ENCODE results near the gene SPACA6. TPM values are rescaled to one million over a fixed set of nuclear protein-coding genes. Genes with fewer than 3 reads are reported as not detected.

Gene SPACA6
- total and polyA plus RNA-seq, 2 experiments from 2014 or later: 7.2 to 13.1 TPM

GRCh38 chr19:51651216-51651846, 41.8 kb upstream of the SPACA6 start:
- no peak for DNase-seq (ENCODE audit: low spot score)
- Histone ChIP-seq H3K27me3 (no peaks in the 10 kb centered on the region), H4K20me1 (ENCODE audit: insufficient read depth, poor library complexity, severe bottlenecking) (no peaks in the 10 kb centered on the region), H3K27ac (no peak overlapping the region), H3K36me3 (replicated peaks; ENCODE audit: insufficient read depth, low read depth) (no peaks in the 10 kb centered on the region), H3K4me2 (no peak overlapping the region), H3K9me2 (replicated peaks; ENCODE audit: insufficient read depth) (no peaks in the 10 kb centered on the region), H3K79me2 (no peaks in the 10 kb centered on the region), H3K9me3 (ENCODE audit: low read depth) (no peaks in the 10 kb centered on the region), H2AFZ (no peak overlapping the region), H3K4me1 (ENCODE audit: insufficient read depth) (no peaks in the 10 kb centered on the region), H3K4me3 (no peak overlapping the region)
- 80% methylated on average over 7 of the region's 7 CpGs for WGBS (ENCODE audit: low lambda C conversion rate, missing lambda C conversion rate)
- no peak for TF ChIP-seq EZH2 (IDR thresholded peaks at IDR 0.05; ENCODE audit: borderline replicate concordance)
- TF ChIP-seq EZH2phosphoT487 (IDR thresholded peaks at IDR 0.05; ENCODE audit: low read depth, severe bottlenecking, unreplicated experiment): no peak
- no peak for TF ChIP-seq CTCF (IDR thresholded peaks at IDR 0.05; ENCODE audit: poor library complexity)

- 58% methylated on average over 4 of the region's 4 CpGs for WGBS (ENCODE audit: low lambda C conversion rate, missing lambda C conversion rate)
- DNase-seq (ENCODE audit: low spot score): no peak
- no peak overlapping the region for H3K4me2 ChIP-seq
- no peaks in the 10 kb centered on the region for H3K36me3 ChIP-seq (replicated peaks; ENCODE audit: insufficient read depth, low read depth)
- H3K9me3 ChIP-seq (ENCODE audit: low read depth): no peaks in the 10 kb centered on the region
- no peaks in the 10 kb centered on the region for H3K9me2 ChIP-seq (replicated peaks; ENCODE audit: insufficient read depth)
- H3K4me1 ChIP-seq (ENCODE audit: insufficient read depth): no peaks in the 10 kb centered on the region
- H3K79me2 ChIP-seq: no peaks in the 10 kb centered on the region
- H2AFZ ChIP-seq: no peak overlapping the region
- no peaks in the 10 kb centered on the region for H4K20me1 ChIP-seq (ENCODE audit: insufficient read depth, poor library complexity, severe bottlenecking)
- no peak overlapping the region for H3K4me3 ChIP-seq
- no peak overlapping the region for H3K27ac ChIP-seq
- TF ChIP-seq CTCF (IDR thresholded peaks at IDR 0.05; ENCODE audit: poor library complexity) (no peak), EZH2 (IDR thresholded peaks at IDR 0.05; ENCODE audit: borderline replicate concordance) (no peak), EZH2phosphoT487 (IDR thresholded peaks at IDR 0.05; ENCODE audit: low read depth, severe bottlenecking, unreplicated experiment) (no peak)
- H3K27me3 ChIP-seq: no peaks in the 10 kb centered on the region
Measured at GRCh38 chr19:51652266-51652665, 40.9 kb upstream of the SPACA6 start.

GRCh38 chr19:51653162-51653561, 40.0 kb upstream of the SPACA6 start:
- no peaks in the 10 kb centered on the region for H3K9me3 ChIP-seq (ENCODE audit: low read depth)
- no peak overlapping the region for H2AFZ ChIP-seq
- no peaks in the 10 kb centered on the region for H4K20me1 ChIP-seq (ENCODE audit: insufficient read depth, poor library complexity, severe bottlenecking)
- H3K27ac ChIP-seq: no peak overlapping the region
- H3K79me2 ChIP-seq: no peaks in the 10 kb centered on the region
- H3K4me2 ChIP-seq: no peak overlapping the region
- no peaks in the 10 kb centered on the region for H3K4me1 ChIP-seq (ENCODE audit: insufficient read depth)
- no peaks in the 10 kb centered on the region for H3K27me3 ChIP-seq
- DNase-seq (ENCODE audit: low spot score): no peak
- H3K4me3 ChIP-seq: no peak overlapping the region
- 29% methylated on average over 2 of the region's 2 CpGs for WGBS (ENCODE audit: low lambda C conversion rate, missing lambda C conversion rate)
- no peaks in the 10 kb centered on the region for H3K36me3 ChIP-seq (replicated peaks; ENCODE audit: insufficient read depth, low read depth)
- no peak for TF ChIP-seq EZH2 (IDR thresholded peaks at IDR 0.05; ENCODE audit: borderline replicate concordance)
- TF ChIP-seq CTCF (IDR thresholded peaks at IDR 0.05; ENCODE audit: poor library complexity): no peak
- TF ChIP-seq EZH2phosphoT487 (IDR thresholded peaks at IDR 0.05; ENCODE audit: low read depth, severe bottlenecking, unreplicated experiment): no peak
- no peaks in the 10 kb centered on the region for H3K9me2 ChIP-seq (replicated peaks; ENCODE audit: insufficient read depth)

Data from hepatocyte (in vitro differentiated cells).